Activated naive CD4-positive, alpha-beta T cell treated with anti-CD3 and anti-CD28 coated beads, Interleukin-2, amount 50 U/mL, for 24 hours (primary cell): ENCODE measurements around the gene CPLX4.

Experiments used
- H3K27ac Mint-ChIP-seq: one replicate; pipeline ENCODE4 v1.8.0; 2021; ENCODE audit warnings: mild to moderate bottlenecking, mixed read lengths
- H3K27me3 Mint-ChIP-seq: one replicate; pipeline ENCODE4 v1.8.0; 2021; ENCODE audit warnings: mixed read lengths
- H3K36me3 Mint-ChIP-seq: one replicate; pipeline ENCODE4 v1.8.0; 2021; ENCODE audit warnings: mixed read lengths
- H3K4me1 Mint-ChIP-seq: one replicate; pipeline ENCODE4 v1.8.0; 2021; ENCODE audit warnings: mixed read lengths
- H3K4me3 Mint-ChIP-seq: one replicate; pipeline ENCODE4 v1.8.0; 2021; ENCODE audit warnings: mild to moderate bottlenecking, mixed read lengths
- H3K9me3 Mint-ChIP-seq: one replicate; pipeline ENCODE4 v1.8.0; 2021; ENCODE audit warnings: mixed read lengths

Gene CPLX4

GRCh38 chr18:59318460-59319050 lies at the start of gene CPLX4:
CPLX4 (minus strand) TSS chr18:59318649; CDS start chr18:59318462, 187 bp downstream.
- no peak within 1 kb of the TSS for H3K4me3 Mint-ChIP-seq
- no peaks in the 10 kb centered on the region for H3K36me3 Mint-ChIP-seq
- no peak within 1 kb of the TSS for H3K27ac Mint-ChIP-seq
- no peaks in the 10 kb centered on the region for H3K4me1 Mint-ChIP-seq
- H3K9me3 Mint-ChIP-seq = no peaks in the 10 kb centered on the region
- H3K27me3 Mint-ChIP-seq = peaks cover 4% of the 10 kb centered on the region

GRCh38 chr18:59360381-59360780 lies 41.9 kb upstream of the CPLX4 start:
- Mint-ChIP-seq H3K4me1 (peaks cover 37% of the 10 kb centered on the region), H3K9me3 (no peaks in the 10 kb centered on the region), H3K27me3 (no peaks in the 10 kb centered on the region)

GRCh38 chr18:59359576-59359952 lies 41.1 kb upstream of the CPLX4 start:
- Mint-ChIP-seq H3K4me3 (peak overlapping the region; percentile 79), H3K36me3 (peaks cover 3% of the 10 kb centered on the region), H3K4me1 (peaks cover 40% of the 10 kb centered on the region), H3K27ac (no peak overlapping the region), H3K9me3 (no peaks in the 10 kb centered on the region), H3K27me3 (no peaks in the 10 kb centered on the region)

More at GRCh38 chr18:59360381-59360780, 41.9 kb upstream of the CPLX4 start:
- Mint-ChIP-seq H3K4me3 (peak overlapping the region; percentile 79), H3K36me3 (peaks cover 1% of the 10 kb centered on the region), H3K27ac (no peak overlapping the region)

GRCh38 chr18:59358712-59359575 lies 40.5 kb upstream of the CPLX4 start, which contains the start of gene LMAN1:
LMAN1 (minus strand) TSS chr18:59359265; CDS start chr18:59359244, 21 bp downstream.
- no peaks in the 10 kb centered on the region for H3K9me3 Mint-ChIP-seq
- no peaks in the 10 kb centered on the region for H3K27me3 Mint-ChIP-seq
- peaks cover 4% of the 10 kb centered on the region for H3K36me3 Mint-ChIP-seq
- peak within 1 kb of the TSS; percentile 98 for H3K27ac Mint-ChIP-seq
- peaks cover 40% of the 10 kb centered on the region for H3K4me1 Mint-ChIP-seq
- H3K4me3 Mint-ChIP-seq = peak within 1 kb of the TSS; percentile 94

- peak overlapping the region; percentile 94 for H3K4me3 Mint-ChIP-seq
- peak overlapping the region; percentile 98 for H3K27ac Mint-ChIP-seq
- H3K4me1 Mint-ChIP-seq = peaks cover 41% of the 10 kb centered on the region
- H3K27me3 Mint-ChIP-seq = no peaks in the 10 kb centered on the region
- H3K36me3 Mint-ChIP-seq = peaks cover 5% of the 10 kb centered on the region
- no peaks in the 10 kb centered on the region for H3K9me3 Mint-ChIP-seq
Measured at GRCh38 chr18:59358414-59358711, 39.9 kb upstream of the CPLX4 start.

GRCh38 chr18:59357928-59358327 lies 39.5 kb upstream of the CPLX4 start:
- no peaks in the 10 kb centered on the region for H3K27me3 Mint-ChIP-seq
- H3K9me3 Mint-ChIP-seq = no peaks in the 10 kb centered on the region
- peaks cover 46% of the 10 kb centered on the region for H3K4me1 Mint-ChIP-seq
- H3K36me3 Mint-ChIP-seq = peaks cover 9% of the 10 kb centered on the region
- H3K4me3 Mint-ChIP-seq = peak overlapping the region; percentile 94
- peak overlapping the region; percentile 98 for H3K27ac Mint-ChIP-seq

- Mint-ChIP-seq H3K27me3 (no peaks in the 10 kb centered on the region), H3K27ac (no peak overlapping the region), H3K4me3 (no peak overlapping the region), H3K4me1 (peaks cover 48% of the 10 kb centered on the region), H3K9me3 (no peaks in the 10 kb centered on the region), H3K36me3 (peaks cover 25% of the 10 kb centered on the region)
Measured at GRCh38 chr18:59354731-59355130, 36.3 kb upstream of the CPLX4 start.

GRCh38 chr18:59353079-59353680 lies 34.7 kb upstream of the CPLX4 start:
- peaks cover 38% of the 10 kb centered on the region for H3K36me3 Mint-ChIP-seq
- H3K4me1 Mint-ChIP-seq = peaks cover 43% of the 10 kb centered on the region
- no peak overlapping the region for H3K4me3 Mint-ChIP-seq
- no peaks in the 10 kb centered on the region for H3K27me3 Mint-ChIP-seq
- peak overlapping the region; percentile 46 for H3K27ac Mint-ChIP-seq
- no peaks in the 10 kb centered on the region for H3K9me3 Mint-ChIP-seq

GRCh38 chr18:59352250-59352855 lies 33.9 kb upstream of the CPLX4 start:
- H3K27ac Mint-ChIP-seq = peak overlapping the region; percentile 38
- no peak overlapping the region for H3K4me3 Mint-ChIP-seq
- H3K4me1 Mint-ChIP-seq = peaks cover 35% of the 10 kb centered on the region
- peaks cover 43% of the 10 kb centered on the region for H3K36me3 Mint-ChIP-seq
- no peaks in the 10 kb centered on the region for H3K9me3 Mint-ChIP-seq
- H3K27me3 Mint-ChIP-seq = no peaks in the 10 kb centered on the region

- H3K27ac Mint-ChIP-seq = no peak overlapping the region
- peaks cover 28% of the 10 kb centered on the region for H3K9me3 Mint-ChIP-seq
- peaks cover 72% of the 10 kb centered on the region for H3K36me3 Mint-ChIP-seq
- H3K4me1 Mint-ChIP-seq = peaks cover 44% of the 10 kb centered on the region
- no peak overlapping the region for H3K4me3 Mint-ChIP-seq
- no peaks in the 10 kb centered on the region for H3K27me3 Mint-ChIP-seq
Measured at GRCh38 chr18:59345556-59345955, 27.1 kb upstream of the CPLX4 start.

- no peaks in the 10 kb centered on the region for H3K27me3 Mint-ChIP-seq
- peaks cover 50% of the 10 kb centered on the region for H3K4me1 Mint-ChIP-seq
- H3K36me3 Mint-ChIP-seq = peaks cover 76% of the 10 kb centered on the region
- H3K27ac Mint-ChIP-seq = no peak overlapping the region
- H3K4me3 Mint-ChIP-seq = no peak overlapping the region
- peaks cover 29% of the 10 kb centered on the region for H3K9me3 Mint-ChIP-seq
Measured at GRCh38 chr18:59344996-59345395, 26.5 kb upstream of the CPLX4 start.

GRCh38 chr18:59343926-59344325 lies 25.5 kb upstream of the CPLX4 start:
- peaks cover 50% of the 10 kb centered on the region for H3K4me1 Mint-ChIP-seq

GRCh38 chr18:59340817-59341216 lies 22.4 kb upstream of the CPLX4 start:
- H3K4me3 Mint-ChIP-seq = peak overlapping the region; percentile 53
- peak overlapping the region; percentile 73 for H3K27ac Mint-ChIP-seq
- H3K4me1 Mint-ChIP-seq = peaks cover 50% of the 10 kb centered on the region
- no peaks in the 10 kb centered on the region for H3K27me3 Mint-ChIP-seq
- H3K36me3 Mint-ChIP-seq = peaks cover 77% of the 10 kb centered on the region
- H3K9me3 Mint-ChIP-seq = peaks cover 29% of the 10 kb centered on the region

More at GRCh38 chr18:59343926-59344325, 25.5 kb upstream of the CPLX4 start:
- Mint-ChIP-seq H3K9me3 (peaks cover 29% of the 10 kb centered on the region), H3K36me3 (peaks cover 75% of the 10 kb centered on the region), H3K27ac (no peak overlapping the region), H3K4me3 (no peak overlapping the region), H3K27me3 (no peaks in the 10 kb centered on the region)

GRCh38 chr18:59340312-59340711 lies 21.9 kb upstream of the CPLX4 start:
- H3K36me3 Mint-ChIP-seq = peaks cover 76% of the 10 kb centered on the region
- peaks cover 29% of the 10 kb centered on the region for H3K9me3 Mint-ChIP-seq
- H3K27me3 Mint-ChIP-seq = no peaks in the 10 kb centered on the region
- no peak overlapping the region for H3K27ac Mint-ChIP-seq
- H3K4me1 Mint-ChIP-seq = peaks cover 50% of the 10 kb centered on the region
- no peak overlapping the region for H3K4me3 Mint-ChIP-seq

GRCh38 chr18:59332986-59333385 lies 14.5 kb upstream of the CPLX4 start:
- Mint-ChIP-seq H3K4me1 (no peaks in the 10 kb centered on the region), H3K27me3 (no peaks in the 10 kb centered on the region), H3K9me3 (no peaks in the 10 kb centered on the region), H3K4me3 (no peak overlapping the region), H3K27ac (no peak overlapping the region), H3K36me3 (peaks cover 30% of the 10 kb centered on the region)
